NCI-H2196 treated with DMSO at 0.1 percent for 48 hours (cell line): ENCODE data around the gene PDE4B.

Experiments
- DNase-seq: peaks from one replicate; lab custom pipeline; 2025; ENCODE audit not compliant: unreplicated experiment; lab: John Stamatoyannopoulos, UW

The PDE4B gene

GRCh38 chr1:65792669-65793358 lies at the start of gene PDE4B:
Gene PDE4B, plus strand, starts transcription at chr1:65792895.
- no peak for DNase-seq

- no peak for DNase-seq
These were observed 48.0 kb upstream of the PDE4B start for GRCh38 chr1:65744731-65745130.

GRCh38 chr1:65751961-65752360 lies 40.7 kb upstream of the PDE4B start:
- DNase-seq = no peak

GRCh38 chr1:65756616-65757015 lies 36.1 kb upstream of the PDE4B start:
- DNase-seq = no peak

- DNase-seq = no peak
These were observed 35.2 kb upstream of the PDE4B start for GRCh38 chr1:65757531-65757930.

- DNase-seq = no peak
These were observed 34.6 kb upstream of the PDE4B start for GRCh38 chr1:65758128-65758527.

- DNase-seq = no peak
These were observed 33.2 kb upstream of the PDE4B start for GRCh38 chr1:65759516-65759915.

GRCh38 chr1:65762081-65762862 lies 30.4 kb upstream of the PDE4B start:
- DNase-seq = no peak

- no peak for DNase-seq
These were observed 28.6 kb upstream of the PDE4B start for GRCh38 chr1:65764052-65764451.

GRCh38 chr1:65765631-65766030 lies 27.1 kb upstream of the PDE4B start:
- DNase-seq = no peak

- no peak for DNase-seq
These were observed 23.1 kb upstream of the PDE4B start for GRCh38 chr1:65769636-65770035.

- DNase-seq = no peak
These were observed 20.1 kb upstream of the PDE4B start for GRCh38 chr1:65772607-65773006.

GRCh38 chr1:65773391-65774123 lies 19.1 kb upstream of the PDE4B start:
- DNase-seq = no peak

- DNase-seq = no peak
These were observed 3.9 kb upstream of the PDE4B start for GRCh38 chr1:65788762-65789161.

GRCh38 chr1:65791396-65791795 lies 1.3 kb upstream of the PDE4B start:
- no peak for DNase-seq

- DNase-seq = no peak
These were observed 660 bp upstream of the PDE4B start for GRCh38 chr1:65791801-65792668.

GRCh38 chr1:65793359-65793732 lies 651 bp downstream of the PDE4B start:
- DNase-seq = no peak

- no peak for DNase-seq
These were observed 2.6 kb downstream of the PDE4B start for GRCh38 chr1:65795311-65795710.

- no peak for DNase-seq
These were observed 6.9 kb downstream of the PDE4B start for GRCh38 chr1:65799601-65800000.

- DNase-seq = no peak
These were observed 11.9 kb downstream of the PDE4B start for GRCh38 chr1:65804584-65804983.

GRCh38 chr1:65812065-65812464 lies 19.4 kb downstream of the PDE4B start:
- no peak for DNase-seq
